GM18868 (cell line): ENCODE measurements around the gene STAG1.
"Not testable (repeated sequence)": the region's sequence is repeated elsewhere in the genome, so short reads cannot be mapped to it uniquely, and the experiment has no call there.

Source experiments
- ATAC-seq: cut with Tn5 transposase; IDR thresholded peaks from one replicate; pipeline ENCODE4 v1.9.1; 2021; ENCODE audit warnings: mild to moderate bottlenecking, moderate library complexity; ENCODE audit not compliant: unreplicated experiment

STAG1 gene

DNA sequence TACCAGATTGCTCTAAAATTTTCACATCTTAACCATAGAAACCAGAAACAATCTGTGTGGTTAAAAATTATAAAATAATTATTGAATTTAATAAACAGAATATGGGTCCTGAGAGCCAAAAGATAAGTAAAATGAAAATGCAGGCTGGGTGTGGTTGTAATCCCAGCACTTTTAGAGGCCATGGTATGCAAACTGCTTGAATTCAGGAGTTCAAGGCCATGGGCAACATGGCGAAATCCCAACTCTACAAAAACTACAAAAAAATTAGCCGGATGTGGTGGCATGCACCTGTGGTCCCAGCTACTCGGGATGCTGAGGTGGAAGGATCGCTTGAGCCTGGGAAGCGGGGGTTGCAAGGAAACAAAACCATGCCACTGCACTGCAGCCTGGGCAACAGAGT lies 236.1 kb downstream of the STAG1 start:
- ATAC-seq: no peak

DNA sequence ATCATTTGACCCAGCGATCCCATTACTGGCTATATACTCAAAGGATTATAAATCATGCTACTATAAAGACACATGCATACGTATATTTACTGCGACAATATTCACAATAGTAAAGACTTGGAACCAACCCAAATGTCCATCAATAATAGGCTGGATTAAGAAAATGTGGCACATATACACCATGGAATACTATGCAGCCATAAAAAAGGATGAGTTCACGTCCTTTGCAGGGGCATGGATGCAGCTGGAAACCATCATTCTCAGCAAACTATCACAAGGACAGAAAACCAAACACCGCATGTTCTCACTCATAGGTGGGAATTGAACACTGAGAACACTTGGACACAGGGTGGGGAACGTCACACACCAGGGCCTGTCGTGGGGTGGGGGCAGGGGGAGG lies 237.6 kb downstream of the STAG1 start:
- not testable (repeated sequence) for ATAC-seq

GRCh38 chr3:136513367-136513766 lies 238.8 kb downstream of the STAG1 start:
- no peak for ATAC-seq

GRCh38 chr3:136512381-136512780 lies 239.8 kb downstream of the STAG1 start:
- no peak for ATAC-seq

DNA sequence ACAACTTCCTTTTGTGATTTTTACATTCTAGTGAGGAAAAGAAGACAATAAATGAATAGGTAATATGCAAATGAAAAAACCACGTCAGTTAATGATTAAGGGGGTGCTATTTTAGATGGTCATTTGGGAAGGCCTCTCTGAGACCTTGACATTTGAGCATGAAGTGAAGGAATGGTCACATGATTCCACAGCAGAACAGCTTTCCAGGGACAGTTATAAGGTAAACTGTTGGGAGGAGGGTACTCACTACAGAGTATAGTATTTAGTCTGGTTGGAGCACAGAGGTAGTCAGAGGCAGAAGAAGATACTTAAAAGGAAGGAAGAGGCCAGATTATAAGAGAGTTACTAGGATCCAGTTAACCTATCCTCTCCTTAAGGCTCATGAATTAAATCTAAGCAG lies 246.5 kb downstream of the STAG1 start:
- no peak for ATAC-seq

DNA sequence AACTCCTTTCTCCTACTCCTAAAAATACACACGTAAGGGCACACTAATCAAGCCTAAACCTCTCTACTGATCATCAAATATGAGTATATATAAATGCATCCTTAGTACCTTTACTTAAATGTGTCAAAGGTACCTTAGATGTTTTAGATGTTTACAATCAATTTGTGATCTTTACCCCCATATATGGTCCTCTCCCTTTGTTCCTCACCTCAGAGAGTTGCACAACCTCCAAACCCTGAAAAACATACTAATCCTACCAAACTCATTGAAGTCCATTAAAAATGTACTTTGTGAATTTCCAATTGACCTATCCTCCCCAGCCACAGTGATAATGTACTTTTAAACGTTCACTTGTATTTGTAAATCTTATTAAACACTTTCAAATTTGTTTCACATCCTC lies 249.1 kb downstream of the STAG1 start:
- ATAC-seq: no peak

DNA sequence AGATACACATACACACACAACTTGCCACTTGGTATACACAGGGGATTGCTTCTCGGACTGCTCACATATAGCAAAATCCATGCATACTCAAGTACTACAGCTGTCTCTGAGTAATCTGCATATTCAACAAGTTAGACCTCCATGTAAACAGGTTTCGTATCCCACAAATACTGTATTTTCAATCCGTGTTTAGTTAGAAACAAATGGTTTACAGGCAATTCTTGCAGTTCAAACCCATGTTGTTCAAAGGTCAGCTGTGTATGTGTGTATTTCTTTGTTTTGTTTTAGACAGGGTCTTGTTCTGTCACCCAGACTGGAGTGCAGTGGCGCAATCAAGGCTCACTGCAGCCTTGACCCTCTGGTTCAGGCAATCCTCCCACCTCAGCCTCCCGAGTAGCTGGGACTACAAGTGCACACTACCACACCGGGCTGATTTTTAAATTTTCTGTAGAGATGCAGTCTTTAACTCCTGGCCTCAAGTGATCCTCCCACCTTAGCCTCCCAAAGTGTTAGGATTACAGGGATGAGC lies 253.2 kb downstream of the STAG1 start:
- no peak for ATAC-seq

- no peak for ATAC-seq
Measured at GRCh38 chr3:136495213-136495612, 257.0 kb downstream of the STAG1 start.

GRCh38 chr3:136490646-136491405 lies 261.4 kb downstream of the STAG1 start:
- ATAC-seq: no peak

- no peak for ATAC-seq
Measured at GRCh38 chr3:136485777-136486176, 266.4 kb downstream of the STAG1 start.

- no peak for ATAC-seq
Measured at GRCh38 chr3:136476280-136476679, 275.9 kb downstream of the STAG1 start.

GRCh38 chr3:136474876-136475275 lies 277.3 kb downstream of the STAG1 start:
- ATAC-seq: not testable (repeated sequence)

- no peak for ATAC-seq
Measured at GRCh38 chr3:136473716-136474326, 278.4 kb downstream of the STAG1 start.

DNA sequence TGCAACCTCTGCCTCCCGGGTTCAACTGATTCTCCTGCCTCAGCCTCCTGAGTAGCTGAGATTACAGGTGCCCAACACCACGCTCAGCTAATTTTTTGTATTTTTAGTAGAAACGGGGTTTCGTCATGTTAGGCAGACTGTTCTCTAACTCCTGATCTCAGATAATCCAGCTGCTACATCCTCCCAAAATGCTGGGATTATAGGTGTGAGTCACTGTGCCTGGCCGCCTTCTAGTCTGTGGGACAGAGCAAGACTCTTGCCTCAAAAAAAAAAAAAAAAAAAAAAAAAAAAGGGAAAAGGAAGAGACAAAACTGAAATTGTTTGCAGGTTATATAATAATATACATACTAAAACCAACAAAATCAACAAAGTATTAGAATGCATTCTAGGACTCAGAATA lies 286.9 kb downstream of the STAG1 start:
- no peak for ATAC-seq

GRCh38 chr3:136464502-136464901 lies 287.7 kb downstream of the STAG1 start:
- no peak for ATAC-seq

GRCh38 chr3:136463170-136463569 lies 289.0 kb downstream of the STAG1 start:
- ATAC-seq: no peak

DNA sequence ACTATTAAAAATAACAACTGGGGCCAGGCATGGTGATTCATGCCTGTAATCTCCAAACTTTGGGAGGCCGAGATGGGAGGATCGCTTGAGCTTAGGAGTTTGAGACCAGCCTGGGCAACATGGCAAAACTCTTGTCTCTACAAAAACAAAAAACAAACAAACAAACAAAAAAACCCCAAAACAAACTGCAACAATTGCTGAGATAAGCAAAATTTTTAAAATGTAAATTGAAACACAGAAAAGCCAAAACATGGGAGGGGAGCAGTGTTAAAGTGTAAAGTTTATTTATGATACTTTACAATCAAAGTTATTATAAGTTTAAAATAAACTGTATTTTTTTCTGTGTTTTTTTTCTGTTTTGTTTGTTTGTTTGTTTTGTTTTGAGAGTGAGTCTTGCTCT lies 294.4 kb downstream of the STAG1 start:
- ATAC-seq: no peak

DNA sequence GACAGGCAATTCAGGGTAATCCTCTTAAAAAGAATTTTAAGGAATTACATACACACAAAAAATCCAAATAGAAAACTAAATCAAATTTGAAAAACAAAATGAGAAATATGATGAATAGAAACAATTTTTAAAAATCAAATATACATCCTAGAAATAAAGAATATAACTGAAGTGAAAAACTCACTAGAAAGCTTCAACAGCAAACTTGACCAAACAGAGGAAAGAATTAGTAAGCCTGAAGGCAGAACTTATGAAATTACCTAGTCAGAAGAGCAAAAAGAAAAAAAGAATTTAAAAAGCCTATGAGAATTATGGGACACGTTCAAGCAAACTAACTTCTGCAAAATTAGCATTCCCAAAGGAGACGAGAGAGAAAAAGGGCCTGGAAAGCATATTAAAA lies 296.0 kb downstream of the STAG1 start:
- ATAC-seq: no peak

DNA sequence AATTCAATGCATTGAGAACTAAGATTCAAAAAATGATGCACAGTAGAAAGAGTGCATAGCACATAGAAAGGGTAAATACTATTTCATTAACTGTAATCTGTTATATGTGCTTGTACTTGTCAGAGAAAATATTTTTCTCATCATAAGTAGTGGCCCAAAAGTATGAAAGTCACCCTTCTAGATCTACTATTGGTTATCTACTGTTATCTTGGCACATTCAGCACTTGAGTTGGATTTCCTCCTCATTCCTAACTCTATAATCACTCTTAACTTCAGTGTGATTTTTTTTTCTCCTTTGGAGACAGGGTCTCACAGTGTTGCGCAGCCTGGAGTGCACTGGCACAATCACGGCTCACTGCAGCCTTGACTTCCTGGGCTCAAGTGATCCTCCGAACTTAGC lies 307.6 kb downstream of the STAG1 start:
- no peak for ATAC-seq

GRCh38 chr3:136437043-136437442 lies 315.1 kb downstream of the STAG1 start:
- no peak for ATAC-seq

DNA sequence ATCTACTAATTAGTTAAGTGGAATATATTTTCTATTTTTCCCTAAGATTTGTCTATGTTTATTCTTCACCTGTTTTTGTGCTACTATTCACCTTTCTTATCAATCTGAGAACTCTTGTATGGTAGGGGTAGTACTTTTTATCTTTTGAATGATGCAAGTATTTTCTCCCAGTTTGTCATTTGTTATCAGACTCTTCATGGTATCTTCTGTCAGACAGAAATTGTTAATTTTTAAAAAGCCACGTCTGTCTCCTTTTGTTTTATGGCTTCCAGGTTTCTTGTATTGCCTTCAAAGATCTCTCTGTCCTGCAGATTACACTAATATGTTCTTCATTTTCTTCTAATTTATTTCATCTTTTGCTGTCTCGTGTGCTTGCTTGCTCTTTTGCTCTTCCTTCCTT lies 317.7 kb downstream of the STAG1 start:
- ATAC-seq: no peak

DNA sequence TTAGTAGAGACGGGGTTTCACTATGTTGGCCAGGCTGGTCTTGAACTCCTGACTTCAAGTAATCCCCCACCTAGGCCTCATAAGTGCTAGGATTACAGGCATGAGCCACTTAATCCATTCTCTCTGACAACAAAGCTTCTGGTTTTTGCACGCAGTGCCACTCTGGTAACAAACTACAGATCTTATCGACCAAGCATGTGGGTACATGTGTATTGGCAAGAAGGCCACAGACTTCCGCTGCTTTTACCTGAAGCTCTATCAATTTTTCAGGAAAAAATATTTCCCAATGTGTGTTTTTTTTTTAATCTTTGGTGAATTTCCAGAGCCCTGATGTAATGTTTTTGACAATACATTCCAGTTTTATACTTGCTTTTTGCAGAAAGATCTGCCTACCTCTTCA lies 319.5 kb downstream of the STAG1 start:
- no peak for ATAC-seq
